CD14-positive monocyte (primary cell): Measurements from ENCODE around the gene SUPT6H. TPM values are rescaled to one million over a fixed set of nuclear protein-coding genes. Genes with fewer than 3 reads are reported as not detected.

Source experiments
- DNase-seq, 3 donors: peaks; one replicate each; pipeline ENCODE4 v3.0.0-alpha.2; 2011 to 2022
- H2AFZ ChIP-seq: 2 replicates; pipeline ENCODE4 v1.6.0; 2012; ENCODE audit warnings: mild to moderate bottlenecking, low read depth, low read length, inconsistent platforms; ENCODE audit not compliant: insufficient read depth, poor library complexity, severe bottlenecking
- H3K27ac ChIP-seq, 2 donors: 1 replicate in 1 of 2; 2 replicates in 1 of 2; pipeline ENCODE4 v1.5.1; 2012 to 2013; ENCODE audit warnings: low read length in 2 of 2, control low read depth in 1 of 2, inconsistent platforms in 1 of 2, low read depth in 1 of 2, mild to moderate bottlenecking in 1 of 2
- H3K27me3 ChIP-seq, 2 donors: one replicate each; pipeline versions ENCODE4 v1.6.0 to v1.6.1; 2011 to 2013; ENCODE audit warnings: low read length in 2 of 2; ENCODE audit not compliant: control insufficient read depth in 2 of 2, insufficient read depth in 2 of 2
- H3K36me3 ChIP-seq, 2 donors: replicated peaks in 1 of 2; 1 replicate in 1 of 2; 2 replicates in 1 of 2; pipeline versions ENCODE4 v1.5.1 to v1.6.1; 2012 to 2013; ENCODE audit warnings: low read length in 2 of 2, control low read depth in 1 of 2, inconsistent platforms in 1 of 2, mild to moderate bottlenecking in 1 of 2; ENCODE audit not compliant: insufficient read depth in 2 of 2, control insufficient read depth in 1 of 2
- H3K4me1 ChIP-seq, 2 donors: 1 replicate in 1 of 2; 2 replicates in 1 of 2; pipeline versions ENCODE4 v1.5.1 to v1.6.1; 2012 to 2013; ENCODE audit warnings: low read length in 2 of 2, control low read depth in 1 of 2, inconsistent platforms in 1 of 2, mild to moderate bottlenecking in 1 of 2, moderate library complexity in 1 of 2; ENCODE audit not compliant: insufficient read depth in 2 of 2, control insufficient read depth in 1 of 2
- H3K4me2 ChIP-seq: replicated peaks from 2 replicates; pipeline ENCODE3; 2012; ENCODE audit warnings: low read length, moderate library complexity, mild to moderate bottlenecking; ENCODE audit not compliant: poor library complexity, severe bottlenecking; ENCODE audit errors: extremely low read depth
- H3K4me3 ChIP-seq, 3 experiments: fragments of 200-600 bp in 1 of 3; sonication (generic) in 1 of 3; replicated peaks in 1 of 3; 1 replicate in 2 of 3; 2 replicates in 1 of 3; pipeline ENCODE4 v1.5.1; 2011 to 2013; ENCODE audit warnings: low read length in 3 of 3, mild to moderate bottlenecking in 3 of 3, control low read depth in 2 of 3, low read depth in 2 of 3, inconsistent platforms in 1 of 3, moderate library complexity in 1 of 3
- H3K79me2 ChIP-seq: 2 replicates; pipeline ENCODE4 v1.6.0; 2012; ENCODE audit warnings: mild to moderate bottlenecking, control low read depth, inconsistent platforms, low read length, moderate library complexity; ENCODE audit not compliant: insufficient read depth
- H3K9ac ChIP-seq: 2 replicates; pipeline ENCODE4 v1.6.0; 2017; ENCODE audit warnings: low read length, mild to moderate bottlenecking; ENCODE audit not compliant: insufficient read depth, poor library complexity, severe bottlenecking
- H3K9me3 ChIP-seq, 2 donors: replicated peaks in 1 of 2; 1 replicate in 1 of 2; 2 replicates in 1 of 2; pipeline versions ENCODE4 v1.5.1 to v1.6.1; 2012 to 2013; ENCODE audit warnings: low read length in 2 of 2, control low read depth in 1 of 2; ENCODE audit not compliant: control insufficient read depth in 1 of 2, insufficient read depth in 1 of 2
- H4K20me1 ChIP-seq: 2 replicates; pipeline ENCODE4 v1.6.0; 2012; ENCODE audit warnings: mild to moderate bottlenecking, low read length, control low read depth, moderate library complexity; ENCODE audit not compliant: insufficient read depth
- H3K27ac Mint-ChIP-seq, 7 donors: one replicate each; pipeline ENCODE4 v1.8.0; 2020; ENCODE audit warnings: mild to moderate bottlenecking in 7 of 7, mixed read lengths in 7 of 7, moderate library complexity in 6 of 7, inconsistent platforms in 2 of 7
- H3K27me3 Mint-ChIP-seq, 3 donors: one replicate each; pipeline ENCODE4 v1.8.0; 2021 to 2022; ENCODE audit warnings: low read depth in 3 of 3, mild to moderate bottlenecking in 3 of 3, mixed read lengths in 3 of 3, moderate library complexity in 3 of 3, inconsistent platforms in 1 of 3
- H3K36me3 Mint-ChIP-seq, 2 donors: one replicate each; pipeline ENCODE4 v1.8.0; 2020; ENCODE audit warnings: mixed read lengths in 2 of 2, inconsistent platforms in 1 of 2, mild to moderate bottlenecking in 1 of 2
- H3K4me1 Mint-ChIP-seq: one replicate; pipeline ENCODE4 v1.8.0; 2020; ENCODE audit warnings: mild to moderate bottlenecking, mixed read lengths
- H3K4me3 Mint-ChIP-seq, 2 donors: one replicate each; pipeline ENCODE4 v1.8.0; 2020; ENCODE audit warnings: mild to moderate bottlenecking in 2 of 2, mixed read lengths in 2 of 2, moderate library complexity in 1 of 2
- H3K9me3 Mint-ChIP-seq, 7 donors: one replicate each; pipeline ENCODE4 v1.8.0; 2020 to 2022; ENCODE audit warnings: mixed read lengths in 7 of 7, mild to moderate bottlenecking in 6 of 7, moderate library complexity in 6 of 7, inconsistent platforms in 2 of 7
- CTCF ChIP-seq: fragments of 200-600 bp; IDR thresholded peaks from one replicate; pipeline ENCODE4 v1.8.0; 2022; ENCODE audit warnings: antibody characterized with exemption, mild to moderate bottlenecking
- WGBS: methylation state at CpG from one replicate; pipeline ENCODE4 v1.1.5; 2013; ENCODE audit warnings: missing lambda C conversion rate; ENCODE audit not compliant: insufficient coverage; 5-methylcytosine and 5-hydroxymethylcytosine counted together
- intact Hi-C, 2 donors: fragments of 100-400 bp; cut with micrococcal nuclease; formaldehyde crosslinking; loops; one replicate each; pipeline versions ENCODE4 v1.15.0 to v1.15.1; 2023
- polyA plus RNA-seq, 3 donors: library from polyadenylated mRNA; depleted of rRNA in 1 of 3; unstranded in 2 of 3; stranded (reverse) in 1 of 3; fragments of 300-500 nt in 2 of 3; fragments of >200 nt in 1 of 3; fragmentation: Illumina TruSeq in 2 of 3; gene quantifications; 1 replicate in 2 of 3; 2 replicates in 1 of 3; pipeline ENCODE4 v1.2.3, GENCODE V29; 2012 to 2021

The SUPT6H gene
- polyA plus RNA-seq, 3 donors, result 3.8 to 33.9 (median 7.8) TPM

GRCh38 chr17:28707339-28707720 lies 45.3 kb downstream of the SUPT6H start:
- no peak for TF ChIP-seq CTCF
- Histone ChIP-seq H3K4me1 (peaks cover 12 to 14% of the 10 kb centered on the region in 2 donors), H3K79me2 (no peaks in the 10 kb centered on the region), H3K27me3 (no peaks in the 10 kb centered on the region), H3K9ac (no peak overlapping the region), H3K4me2 (no peak overlapping the region), H3K9me3 (no peaks in the 10 kb centered on the region), H4K20me1 (peaks cover 7% of the 10 kb centered on the region), H3K36me3 (peaks cover 22 to 34% of the 10 kb centered on the region in 2 donors), H3K27ac (no peak overlapping the region), H2AFZ (no peak overlapping the region), H3K4me3 (no peak overlapping the region)
- no peaks in the 10 kb centered on the region for H3K9me3 Mint-ChIP-seq
- H3K27me3 Mint-ChIP-seq, result peaks cover 0 to 6% (median 1%) of the 10 kb centered on the region in 3 donors
- H3K36me3 Mint-ChIP-seq, result peaks cover 32 to 36% of the 10 kb centered on the region in 2 donors
- H3K4me3 Mint-ChIP-seq, result no peak overlapping the region
- intact Hi-C loops, result no loop called here
- 100% methylated on average over 1 of the region's 2 CpGs for WGBS
- H3K27ac Mint-ChIP-seq, result peak overlapping the region in 3 of 7 donors; percentile 20 to 76 (median 60)
- H3K4me1 Mint-ChIP-seq, result peaks cover 16% of the 10 kb centered on the region
- DNase-seq, result no peak

GRCh38 chr17:28710861-28711722 lies 49.1 kb downstream of the SUPT6H start:
- Histone ChIP-seq H3K79me2 (no peaks in the 10 kb centered on the region), H3K27ac (peak overlapping the region; percentile 75 to 85), H3K9ac (peak overlapping the region; percentile 75), H3K27me3 (no peaks in the 10 kb centered on the region), H2AFZ (peak overlapping the region; percentile 90), H3K36me3 (peaks cover 3 to 21% of the 10 kb centered on the region in 2 donors), H3K4me1 (peaks cover 15 to 18% of the 10 kb centered on the region in 2 donors), H3K4me2 (peak overlapping the region; percentile 98), H3K9me3 (no peaks in the 10 kb centered on the region), H3K4me3 (peak overlapping the region; percentile 63 to 92 (median 80)), H4K20me1 (no peaks in the 10 kb centered on the region)
- DNase-seq, result peak; percentile 54 to 69 (median 64)
- peak overlapping the region; percentile 88 to 93 for H3K4me3 Mint-ChIP-seq
- intact Hi-C loops, result loop anchor here in 1 of 2 donors (10.0 kb wide), 1 partner anchor 66 kb away; the partner anchor contains the start of gene BLTP2
- H3K27ac Mint-ChIP-seq, result peak overlapping the region; percentile 83 to 95 (median 92)
- TF ChIP-seq CTCF, result no peak
- H3K4me1 Mint-ChIP-seq, result peaks cover 22% of the 10 kb centered on the region
- H3K9me3 Mint-ChIP-seq, result no peaks in the 10 kb centered on the region
- H3K36me3 Mint-ChIP-seq, result peaks cover 21 to 28% of the 10 kb centered on the region in 2 donors
- peaks cover 0 to 4% (median 1%) of the 10 kb centered on the region in 3 donors for H3K27me3 Mint-ChIP-seq
- under 1% methylated on average over 72 of the region's 74 CpGs for WGBS
